GM23338 (cell line): ENCODE results near the gene SLC45A1. TPM values are rescaled to one million over a fixed set of nuclear protein-coding genes. Genes with fewer than 3 reads are reported as not detected.

ENCODE experiments used
- ATAC-seq: fragments of 200-7000 bp; cut with Tn5 transposase; 3 replicates; pipeline ENCODE4 v1.9.1; 2020
- DNase-seq: peaks from one replicate; pipeline ENCODE4 v3.0.0-alpha.2; 2015; ENCODE audit warnings: low spot score
- H2AFZ ChIP-seq: fragments of 200-600 bp; sonication (generic); 2 replicates; pipeline ENCODE4 v1.8.0; 2016; ENCODE audit warnings: antibody characterized with exemption, mild to moderate bottlenecking, moderate library complexity
- H3F3A ChIP-seq: fragments of 200-600 bp; sonication (generic); replicated peaks from 2 replicates; pipeline ENCODE4 v1.8.0; 2017; ENCODE audit warnings: antibody characterized with exemption, mixed run types, low read depth
- H3K27ac ChIP-seq: fragments of 200-600 bp; sonication (generic); 2 replicates; pipeline ENCODE4 v1.6.1; 2016; ENCODE audit warnings: low read depth
- H3K27me3 ChIP-seq: fragments of 200-600 bp; sonication (generic); 2 replicates; pipeline ENCODE4 v1.8.0; 2016; ENCODE audit warnings: mild to moderate bottlenecking, mixed run types, moderate library complexity; ENCODE audit not compliant: insufficient read depth
- H3K36me3 ChIP-seq: fragments of 200-600 bp; sonication (generic); 2 replicates; pipeline ENCODE4 v1.8.0; 2016; ENCODE audit warnings: mild to moderate bottlenecking; ENCODE audit not compliant: insufficient read depth
- H3K4me1 ChIP-seq: fragments of 200-600 bp; sonication (generic); 2 replicates; pipeline ENCODE4 v1.8.0; 2016; ENCODE audit warnings: mild to moderate bottlenecking, moderate library complexity; ENCODE audit not compliant: insufficient read depth
- H3K4me2 ChIP-seq: fragments of 200-600 bp; sonication (generic); 2 replicates; pipeline ENCODE4 v1.7.1; 2017; ENCODE audit warnings: mixed run types
- H3K4me3 ChIP-seq: fragments of 200-600 bp; sonication (generic); 2 replicates; pipeline ENCODE4 v1.6.1; 2016; ENCODE audit warnings: mixed run types
- H3K79me2 ChIP-seq: fragments of 200-600 bp; sonication (generic); replicated peaks from 2 replicates; pipeline ENCODE4 v1.8.0; 2017; ENCODE audit warnings: mild to moderate bottlenecking; ENCODE audit not compliant: insufficient read depth
- H3K9me2 ChIP-seq: fragments of 200-600 bp; sonication (generic); 2 replicates; pipeline ENCODE4 v1.8.0; 2017; ENCODE audit not compliant: insufficient read depth
- H4K20me1 ChIP-seq: fragments of 200-600 bp; sonication (generic); replicated peaks from 2 replicates; pipeline ENCODE4 v1.8.0; 2017; ENCODE audit warnings: mild to moderate bottlenecking; ENCODE audit not compliant: insufficient read depth
- H3K27ac Mint-ChIP-seq: 2 replicates; pipeline ENCODE4 v1.8.0; 2020; ENCODE audit warnings: inconsistent platforms, mild to moderate bottlenecking, moderate library complexity, mixed read lengths
- H3K27me3 Mint-ChIP-seq: 3 replicates; pipeline ENCODE4 v1.8.0; 2022; ENCODE audit warnings: low read depth, mild to moderate bottlenecking, moderate library complexity, mixed read lengths, inconsistent platforms; ENCODE audit not compliant: insufficient read depth, poor library complexity
- H3K36me3 Mint-ChIP-seq: 3 replicates; pipeline ENCODE4 v1.8.0; 2021; ENCODE audit warnings: low read depth, mild to moderate bottlenecking, inconsistent platforms, moderate library complexity, mixed read lengths
- H3K4me1 Mint-ChIP-seq: 3 replicates; pipeline ENCODE4 v1.8.0; 2020; ENCODE audit warnings: mild to moderate bottlenecking, inconsistent platforms, mixed read lengths
- H3K4me3 Mint-ChIP-seq: 3 replicates; pipeline ENCODE4 v1.8.0; 2021; ENCODE audit warnings: moderate library complexity, mild to moderate bottlenecking, inconsistent platforms, mixed read lengths
- H3K9me3 Mint-ChIP-seq: 3 replicates; pipeline ENCODE4 v1.8.0; 2020; ENCODE audit warnings: moderate library complexity, mild to moderate bottlenecking, inconsistent platforms, mixed read lengths
- CREB1 ChIP-seq: fragments of 250-450 bp; sonication (Bioruptor Pico); IDR thresholded peaks from 2 replicates; pipeline ENCODE4 v1.5.0; 2020; ENCODE audit warnings: low read depth, mild to moderate bottlenecking, moderate library complexity
- EZH2 ChIP-seq: fragments of 200-600 bp; sonication (generic); IDR thresholded peaks from one replicate; pipeline ENCODE4 v1.8.0; 2017; ENCODE audit warnings: antibody characterized with exemption, mild to moderate bottlenecking, low read depth; ENCODE audit not compliant: unreplicated experiment
- EZH2phosphoT487 ChIP-seq: fragments of 200-600 bp; sonication (generic); IDR thresholded peaks from one replicate; pipeline ENCODE4 v1.8.1; 2018; ENCODE audit warnings: antibody characterized with exemption; ENCODE audit not compliant: unreplicated experiment
- STAT1 ChIP-seq: IDR thresholded peaks from one replicate; pipeline ENCODE4 v1.6.1; 2016; ENCODE audit warnings: antibody characterized with exemption; ENCODE audit not compliant: unreplicated experiment
- ZNF114 ChIP-seq: fragments of 250-450 bp; sonication (Bioruptor Pico); IDR thresholded peaks from 2 replicates; pipeline ENCODE4 v1.5.0; 2020; ENCODE audit warnings: mild to moderate bottlenecking, moderate library complexity
- ZNF331 ChIP-seq: fragments of 250-450 bp; sonication (Bioruptor Pico); IDR thresholded peaks from 2 replicates; pipeline ENCODE4 v1.5.0; 2020; ENCODE audit warnings: low read depth, mild to moderate bottlenecking, moderate library complexity
- polyA plus RNA-seq: library from polyadenylated mRNA; unstranded; fragments of >200 nt; fragmentation: Nextera tagmentation; extraction: Ambion mirVana; gene quantifications from 2 replicates; pipeline ENCODE4 v1.2.1, GENCODE V29; 2016
- total RNA-seq: library from RNA; depleted of rRNA; stranded (reverse); fragments of >200 nt; shearing (Covaris generic); gene quantifications from 2 replicates; pipeline ENCODE4 v1.2.3, GENCODE V29; 2014
- TF ChIP-seq, protein P1 (sequence below): IDR thresholded peaks from one replicate; pipeline ENCODE4 v1.6.1; 2018; ENCODE audit warnings: antibody characterized with exemption; ENCODE audit not compliant: unreplicated experiment
- TF ChIP-seq, protein P2 (sequence below): fragments of 250-450 bp; sonication (Bioruptor Pico); IDR thresholded peaks from 2 replicates; pipeline ENCODE4 v1.5.0; 2020; ENCODE audit warnings: mild to moderate bottlenecking, moderate library complexity

The SLC45A1 gene
- total and polyA plus RNA-seq, 2 experiments from 2014 or later: 1.3 to 2.3 TPM

DNA sequence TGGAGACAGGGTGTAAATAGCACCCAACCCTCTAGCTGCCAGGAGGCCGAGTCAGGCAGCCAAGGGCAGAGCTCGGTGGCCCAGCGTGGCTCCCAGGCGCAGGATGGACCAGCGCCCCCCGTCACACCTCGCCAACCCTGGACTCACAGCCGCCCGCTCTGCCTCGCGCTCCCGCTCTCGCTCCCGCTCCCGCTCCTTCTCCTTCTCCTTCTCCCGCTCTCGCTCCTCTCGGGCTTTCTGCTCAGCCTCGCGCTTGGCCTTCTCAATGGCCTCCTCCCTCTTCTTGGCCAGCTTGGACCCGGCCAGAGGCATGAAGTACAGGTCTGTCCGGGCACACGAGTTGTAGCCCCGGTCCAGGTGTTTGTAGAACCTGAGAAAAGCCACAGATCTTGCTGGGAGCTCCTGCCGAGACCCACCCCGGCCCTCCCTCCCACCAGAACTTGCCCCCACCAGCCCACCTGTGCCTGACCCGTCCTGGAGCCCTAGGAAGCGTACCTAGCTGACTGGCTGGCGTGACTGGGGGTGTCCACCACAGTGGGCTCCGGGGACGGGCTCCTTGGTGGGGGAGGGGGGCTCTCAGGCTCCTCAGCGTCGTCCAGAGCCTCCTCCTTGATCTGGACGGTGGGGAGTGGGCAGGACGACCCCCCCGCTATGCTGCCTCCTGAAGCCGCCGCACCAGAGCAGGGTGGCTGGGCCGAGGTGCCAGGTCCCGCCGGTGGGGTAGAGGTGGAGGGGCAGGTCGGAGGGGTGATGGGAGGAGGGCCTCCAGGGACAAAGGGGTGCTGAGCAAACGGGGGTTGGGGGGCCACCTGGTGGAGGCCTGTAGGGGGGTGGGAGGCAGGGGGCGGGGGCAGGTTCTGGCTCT, 41.9 kb downstream of the SLC45A1 start (continued):
- TF ChIP-seq, protein P1, sequence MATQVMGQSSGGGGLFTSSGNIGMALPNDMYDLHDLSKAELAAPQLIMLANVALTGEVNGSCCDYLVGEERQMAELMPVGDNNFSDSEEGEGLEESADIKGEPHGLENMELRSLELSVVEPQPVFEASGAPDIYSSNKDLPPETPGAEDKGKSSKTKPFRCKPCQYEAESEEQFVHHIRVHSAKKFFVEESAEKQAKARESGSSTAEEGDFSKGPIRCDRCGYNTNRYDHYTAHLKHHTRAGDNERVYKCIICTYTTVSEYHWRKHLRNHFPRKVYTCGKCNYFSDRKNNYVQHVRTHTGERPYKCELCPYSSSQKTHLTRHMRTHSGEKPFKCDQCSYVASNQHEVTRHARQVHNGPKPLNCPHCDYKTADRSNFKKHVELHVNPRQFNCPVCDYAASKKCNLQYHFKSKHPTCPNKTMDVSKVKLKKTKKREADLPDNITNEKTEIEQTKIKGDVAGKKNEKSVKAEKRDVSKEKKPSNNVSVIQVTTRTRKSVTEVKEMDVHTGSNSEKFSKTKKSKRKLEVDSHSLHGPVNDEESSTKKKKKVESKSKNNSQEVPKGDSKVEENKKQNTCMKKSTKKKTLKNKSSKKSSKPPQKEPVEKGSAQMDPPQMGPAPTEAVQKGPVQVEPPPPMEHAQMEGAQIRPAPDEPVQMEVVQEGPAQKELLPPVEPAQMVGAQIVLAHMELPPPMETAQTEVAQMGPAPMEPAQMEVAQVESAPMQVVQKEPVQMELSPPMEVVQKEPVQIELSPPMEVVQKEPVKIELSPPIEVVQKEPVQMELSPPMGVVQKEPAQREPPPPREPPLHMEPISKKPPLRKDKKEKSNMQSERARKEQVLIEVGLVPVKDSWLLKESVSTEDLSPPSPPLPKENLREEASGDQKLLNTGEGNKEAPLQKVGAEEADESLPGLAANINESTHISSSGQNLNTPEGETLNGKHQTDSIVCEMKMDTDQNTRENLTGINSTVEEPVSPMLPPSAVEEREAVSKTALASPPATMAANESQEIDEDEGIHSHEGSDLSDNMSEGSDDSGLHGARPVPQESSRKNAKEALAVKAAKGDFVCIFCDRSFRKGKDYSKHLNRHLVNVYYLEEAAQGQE: no peak

DNA sequence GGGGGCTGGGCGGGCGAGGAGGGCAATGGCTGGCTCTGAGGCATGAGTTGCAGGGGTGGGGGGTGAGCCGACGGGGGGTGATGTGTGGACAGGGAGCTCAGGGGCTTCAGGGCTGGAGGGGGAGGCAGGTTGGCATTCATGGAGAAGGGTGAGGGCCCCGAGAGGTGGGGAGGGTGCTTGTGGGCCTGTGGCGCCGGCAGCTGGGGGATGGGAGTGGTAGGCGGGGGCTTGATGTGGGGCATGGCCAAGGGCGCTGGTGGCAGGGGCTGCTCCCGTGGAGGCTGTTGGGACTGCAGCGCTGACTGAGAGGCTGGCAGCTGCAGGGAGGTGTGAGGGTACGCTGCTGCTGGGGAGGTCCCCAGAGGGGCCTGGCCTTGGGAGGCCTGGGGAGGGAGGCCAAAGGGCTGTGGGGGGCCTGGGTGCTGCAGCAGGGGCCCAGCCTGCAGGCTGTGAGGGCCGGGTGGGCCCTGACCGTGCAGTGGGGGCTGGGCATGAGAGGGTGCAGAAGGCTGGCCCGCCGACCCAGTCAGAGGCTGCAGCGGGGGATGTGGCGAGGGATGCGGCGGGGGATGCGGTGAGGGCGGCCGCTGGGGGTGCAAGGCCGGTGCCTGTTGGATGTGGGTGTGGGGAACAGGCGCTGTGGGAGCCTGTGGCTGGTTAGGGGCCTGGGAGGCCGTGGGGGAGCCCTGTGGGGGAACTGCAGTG, 42.7 kb downstream of the SLC45A1 start:
- H3K4me3 Mint-ChIP-seq: no peak overlapping the region
- Histone ChIP-seq H3K79me2 (0 out of 2 replicates have a peak, but pooled peaks cover 5% of the 10 kb centered on the region), H3K9me2 (no peaks in the 10 kb centered on the region), H3K27me3 (no peaks in the 10 kb centered on the region), H3F3A (no peaks in the 10 kb centered on the region), H3K36me3 (peaks cover 8% of the 10 kb centered on the region), H3K4me1 (no peaks in the 10 kb centered on the region), H4K20me1 (peaks cover 10% of the 10 kb centered on the region; the same call in 1 of the 2 replicates), H2AFZ (no peak overlapping the region), H3K4me3 (no peak overlapping the region), H3K4me2 (no peak overlapping the region), H3K27ac (no peak overlapping the region)
- no peak overlapping the region for H3K27ac Mint-ChIP-seq
- no peak for ATAC-seq
- peaks cover 10% of the 10 kb centered on the region for H3K27me3 Mint-ChIP-seq
- H3K9me3 Mint-ChIP-seq: no peaks in the 10 kb centered on the region
- DNase-seq: no peak
- H3K36me3 Mint-ChIP-seq: peaks cover 63% of the 10 kb centered on the region
- peaks cover 7% of the 10 kb centered on the region; the same call in 1 of the 3 replicates for H3K4me1 Mint-ChIP-seq
- TF ChIP-seq EZH2phosphoT487: no peak
- no peak for TF ChIP-seq ZNF114
- TF ChIP-seq STAT1: no peak
- TF ChIP-seq CREB1 (CRISPR knock-in tag): no peak
- TF ChIP-seq, protein P1: no peak
- TF ChIP-seq, protein P2, sequence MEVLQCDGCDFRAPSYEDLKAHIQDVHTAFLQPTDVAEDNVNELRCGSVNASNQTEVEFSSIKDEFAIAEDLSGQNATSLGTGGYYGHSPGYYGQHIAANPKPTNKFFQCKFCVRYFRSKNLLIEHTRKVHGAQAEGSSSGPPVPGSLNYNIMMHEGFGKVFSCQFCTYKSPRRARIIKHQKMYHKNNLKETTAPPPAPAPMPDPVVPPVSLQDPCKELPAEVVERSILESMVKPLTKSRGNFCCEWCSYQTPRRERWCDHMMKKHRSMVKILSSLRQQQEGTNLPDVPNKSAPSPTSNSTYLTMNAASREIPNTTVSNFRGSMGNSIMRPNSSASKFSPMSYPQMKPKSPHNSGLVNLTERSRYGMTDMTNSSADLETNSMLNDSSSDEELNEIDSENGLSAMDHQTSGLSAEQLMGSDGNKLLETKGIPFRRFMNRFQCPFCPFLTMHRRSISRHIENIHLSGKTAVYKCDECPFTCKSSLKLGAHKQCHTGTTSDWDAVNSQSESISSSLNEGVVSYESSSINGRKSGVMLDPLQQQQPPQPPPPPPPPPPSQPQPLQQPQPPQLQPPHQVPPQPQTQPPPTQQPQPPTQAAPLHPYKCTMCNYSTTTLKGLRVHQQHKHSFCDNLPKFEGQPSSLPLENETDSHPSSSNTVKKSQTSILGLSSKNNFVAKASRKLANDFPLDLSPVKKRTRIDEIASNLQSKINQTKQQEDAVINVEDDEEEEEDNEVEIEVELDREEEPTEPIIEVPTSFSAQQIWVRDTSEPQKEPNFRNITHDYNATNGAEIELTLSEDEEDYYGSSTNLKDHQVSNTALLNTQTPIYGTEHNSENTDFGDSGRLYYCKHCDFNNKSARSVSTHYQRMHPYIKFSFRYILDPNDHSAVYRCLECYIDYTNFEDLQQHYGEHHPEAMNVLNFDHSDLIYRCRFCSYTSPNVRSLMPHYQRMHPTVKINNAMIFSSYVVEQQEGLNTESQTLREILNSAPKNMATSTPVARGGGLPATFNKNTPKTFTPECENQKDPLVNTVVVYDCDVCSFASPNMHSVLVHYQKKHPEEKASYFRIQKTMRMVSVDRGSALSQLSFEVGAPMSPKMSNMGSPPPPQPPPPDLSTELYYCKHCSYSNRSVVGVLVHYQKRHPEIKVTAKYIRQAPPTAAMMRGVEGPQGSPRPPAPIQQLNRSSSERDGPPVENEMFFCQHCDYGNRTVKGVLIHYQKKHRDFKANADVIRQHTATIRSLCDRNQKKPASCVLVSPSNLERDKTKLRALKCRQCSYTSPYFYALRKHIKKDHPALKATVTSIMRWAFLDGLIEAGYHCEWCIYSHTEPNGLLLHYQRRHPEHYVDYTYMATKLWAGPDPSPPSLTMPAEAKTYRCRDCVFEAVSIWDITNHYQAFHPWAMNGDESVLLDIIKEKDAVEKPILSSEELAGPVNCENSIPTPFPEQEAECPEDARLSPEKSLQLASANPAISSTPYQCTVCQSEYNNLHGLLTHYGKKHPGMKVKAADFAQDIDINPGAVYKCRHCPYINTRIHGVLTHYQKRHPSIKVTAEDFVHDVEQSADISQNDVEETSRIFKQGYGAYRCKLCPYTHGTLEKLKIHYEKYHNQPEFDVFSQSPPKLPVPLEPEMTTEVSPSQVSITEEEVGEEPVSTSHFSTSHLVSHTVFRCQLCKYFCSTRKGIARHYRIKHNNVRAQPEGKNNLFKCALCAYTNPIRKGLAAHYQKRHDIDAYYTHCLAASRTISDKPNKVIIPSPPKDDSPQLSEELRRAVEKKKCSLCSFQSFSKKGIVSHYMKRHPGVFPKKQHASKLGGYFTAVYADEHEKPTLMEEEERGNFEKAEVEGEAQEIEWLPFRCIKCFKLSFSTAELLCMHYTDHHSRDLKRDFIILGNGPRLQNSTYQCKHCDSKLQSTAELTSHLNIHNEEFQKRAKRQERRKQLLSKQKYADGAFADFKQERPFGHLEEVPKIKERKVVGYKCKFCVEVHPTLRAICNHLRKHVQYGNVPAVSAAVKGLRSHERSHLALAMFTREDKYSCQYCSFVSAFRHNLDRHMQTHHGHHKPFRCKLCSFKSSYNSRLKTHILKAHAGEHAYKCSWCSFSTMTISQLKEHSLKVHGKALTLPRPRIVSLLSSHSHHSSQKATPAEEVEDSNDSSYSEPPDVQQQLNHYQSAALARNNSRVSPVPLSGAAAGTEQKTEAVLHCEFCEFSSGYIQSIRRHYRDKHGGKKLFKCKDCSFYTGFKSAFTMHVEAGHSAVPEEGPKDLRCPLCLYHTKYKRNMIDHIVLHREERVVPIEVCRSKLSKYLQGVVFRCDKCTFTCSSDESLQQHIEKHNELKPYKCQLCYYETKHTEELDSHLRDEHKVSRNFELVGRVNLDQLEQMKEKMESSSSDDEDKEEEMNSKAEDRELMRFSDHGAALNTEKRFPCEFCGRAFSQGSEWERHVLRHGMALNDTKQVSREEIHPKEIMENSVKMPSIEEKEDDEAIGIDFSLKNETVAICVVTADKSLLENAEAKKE (CRISPR knock-in tag): no peak
- no peak for TF ChIP-seq ZNF331 (CRISPR knock-in tag)
- no peak for TF ChIP-seq EZH2
